OCI-LY3 (cell line): ENCODE results near the gene RNF220.

Experiments used
- H2AFZ ChIP-seq: fragments of 200-600, 300-600 bp; shearing (Covaris generic); 2 replicates; pipeline ENCODE4 v1.6.0; 2014; ENCODE audit warnings: antibody characterized with exemption, low read depth, low read length
- H3K27ac ChIP-seq: fragments of 200-600, 300-600 bp; sonication (generic); 2 replicates; pipeline ENCODE4 v1.5.1; 2014; ENCODE audit warnings: mild to moderate bottlenecking, low read length, moderate library complexity, mixed read lengths
- H3K27me3 ChIP-seq: fragments of 200-600, 300-600 bp; sonication (generic); 2 replicates; pipeline ENCODE4 v1.6.1; 2014; ENCODE audit warnings: low read depth, low read length, mixed read lengths
- H3K36me3 ChIP-seq: fragments of 200-600, 300-600 bp; sonication (generic); replicated peaks from 2 replicates; pipeline ENCODE3; 2014; ENCODE audit warnings: low read depth, low read length, mixed read lengths
- H3K4me1 ChIP-seq: fragments of 300-600, 200-600 bp; sonication (generic); 2 replicates; pipeline ENCODE4 v1.6.1; 2014; ENCODE audit warnings: low read length, mixed read lengths
- H3K4me2 ChIP-seq: fragments of 200-600, 300-600 bp; sonication (generic); 2 replicates; pipeline ENCODE4 v1.6.1; 2014; ENCODE audit warnings: low read length, mixed read lengths
- H3K4me3 ChIP-seq: fragments of 300-600, 200-600 bp; sonication (generic); 2 replicates; pipeline ENCODE4 v1.5.1; 2014; ENCODE audit warnings: antibody characterized with exemption, mild to moderate bottlenecking, low read length, moderate library complexity
- H3K79me2 ChIP-seq: fragments of 300-600, 200-600 bp; shearing (Covaris generic); 2 replicates; pipeline ENCODE4 v1.6.1; 2014; ENCODE audit warnings: mild to moderate bottlenecking, low read length, mixed read lengths
- H3K9ac ChIP-seq: fragments of 300-600, 200-600 bp; shearing (Covaris generic); 2 replicates; pipeline ENCODE4 v1.6.0; 2014; ENCODE audit warnings: mild to moderate bottlenecking, low read length, moderate library complexity
- H3K9me3 ChIP-seq: fragments of 200-600, 300-600 bp; shearing (Covaris generic); 2 replicates; pipeline ENCODE4 v1.6.1; 2014; ENCODE audit warnings: low read length, mixed read lengths; ENCODE audit not compliant: insufficient read depth
- H4K20me1 ChIP-seq: fragments of 200-600, 300-600 bp; sonication (generic); 2 replicates; pipeline ENCODE4 v1.6.1; 2016; ENCODE audit warnings: low read length, mixed read lengths; ENCODE audit not compliant: insufficient read depth
- CTCF ChIP-seq: fragments of 200-600, 300-600 bp; sonication (generic); IDR thresholded peaks from 2 replicates; pipeline ENCODE4 v1.5.1; 2014; ENCODE audit warnings: antibody characterized with exemption, low read length, low read depth
- EZH2phosphoT487 ChIP-seq: fragments of 200-600 bp; shearing (Covaris generic); IDR thresholded peaks from 2 replicates; pipeline ENCODE4 v1.6.1; 2018; ENCODE audit warnings: antibody characterized with exemption, mixed run types, low read depth

The RNF220 gene

DNA sequence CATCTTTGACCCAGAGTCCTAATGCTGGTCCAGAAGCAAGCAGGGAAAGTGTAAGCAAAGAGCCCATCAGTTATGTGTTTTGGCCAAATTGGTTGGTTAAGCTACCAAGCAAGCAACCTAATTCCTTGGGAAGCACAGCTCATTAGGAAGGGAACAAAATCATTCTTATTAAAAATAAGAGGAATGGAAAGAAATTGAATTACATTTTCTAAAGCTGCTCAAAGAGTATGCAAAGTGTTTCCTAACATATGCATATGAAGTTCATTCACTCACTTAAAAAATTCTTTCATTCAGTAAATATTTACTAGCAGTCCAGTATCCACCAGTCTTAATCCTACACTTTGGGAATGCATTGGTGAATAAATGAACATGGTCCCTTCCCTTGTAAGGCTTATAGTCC lies 71.8 kb downstream of the RNF220 start:
- TF ChIP-seq EZH2phosphoT487, result no peak
- H3K79me2 ChIP-seq, result no peaks in the 10 kb centered on the region
- no peaks in the 10 kb centered on the region for H3K36me3 ChIP-seq
- peaks cover 10% of the 10 kb centered on the region for H3K4me1 ChIP-seq
- no peak overlapping the region for H2AFZ ChIP-seq
- no peaks in the 10 kb centered on the region for H3K27me3 ChIP-seq
- H3K4me2 ChIP-seq, result no peak overlapping the region
- no peaks in the 10 kb centered on the region for H3K9me3 ChIP-seq
- H3K27ac ChIP-seq, result no peak overlapping the region
- H4K20me1 ChIP-seq, result no peaks in the 10 kb centered on the region
- no peak overlapping the region for H3K9ac ChIP-seq
- no peak overlapping the region for H3K4me3 ChIP-seq

- peaks cover 17% of the 10 kb centered on the region for H3K4me1 ChIP-seq
- no peak overlapping the region for H3K27ac ChIP-seq
- H3K9ac ChIP-seq, result no peak overlapping the region
- TF ChIP-seq CTCF (no peak), EZH2phosphoT487 (no peak)
- H4K20me1 ChIP-seq, result no peaks in the 10 kb centered on the region
- H3K4me2 ChIP-seq, result no peak overlapping the region
- no peaks in the 10 kb centered on the region for H3K36me3 ChIP-seq
- no peaks in the 10 kb centered on the region for H3K79me2 ChIP-seq
- H2AFZ ChIP-seq, result no peak overlapping the region
- no peaks in the 10 kb centered on the region for H3K27me3 ChIP-seq
- H3K4me3 ChIP-seq, result no peak overlapping the region
- H3K9me3 ChIP-seq, result no peaks in the 10 kb centered on the region
Measured at GRCh38 chr1:44481701-44482100, 76.6 kb downstream of the RNF220 start.

GRCh38 chr1:44483089-44483874 lies 78.2 kb downstream of the RNF220 start:
- Histone ChIP-seq H3K4me1 (peaks cover 17% of the 10 kb centered on the region), H3K36me3 (no peaks in the 10 kb centered on the region), H3K4me2 (no peak overlapping the region), H3K79me2 (no peaks in the 10 kb centered on the region), H4K20me1 (no peaks in the 10 kb centered on the region), H3K9me3 (no peaks in the 10 kb centered on the region), H3K27ac (no peak overlapping the region), H3K9ac (no peak overlapping the region), H3K27me3 (no peaks in the 10 kb centered on the region), H3K4me3 (no peak overlapping the region), H2AFZ (no peak overlapping the region)
- TF ChIP-seq CTCF, result no peak
- no peak for TF ChIP-seq EZH2phosphoT487

- no peaks in the 10 kb centered on the region for H3K27me3 ChIP-seq
- no peak overlapping the region for H3K27ac ChIP-seq
- no peak overlapping the region for H3K9ac ChIP-seq
- no peaks in the 10 kb centered on the region for H3K9me3 ChIP-seq
- no peak for TF ChIP-seq EZH2phosphoT487
- no peak for TF ChIP-seq CTCF
- no peak overlapping the region for H3K4me3 ChIP-seq
- H3K36me3 ChIP-seq, result no peaks in the 10 kb centered on the region
- peaks cover 17% of the 10 kb centered on the region for H3K4me1 ChIP-seq
- H3K79me2 ChIP-seq, result no peaks in the 10 kb centered on the region
- H4K20me1 ChIP-seq, result no peaks in the 10 kb centered on the region
- no peak overlapping the region for H2AFZ ChIP-seq
- no peak overlapping the region for H3K4me2 ChIP-seq
Measured at GRCh38 chr1:44484155-44484688, 79.2 kb downstream of the RNF220 start.
